Muscle of leg (tissue), 11 donors: ENCODE results near the gene USP13. TPM values are rescaled to one million over a fixed set of nuclear protein-coding genes. Genes with fewer than 3 reads are reported as not detected.
"Not testable (repeated sequence)": the region's sequence is repeated elsewhere in the genome, so short reads cannot be mapped to it uniquely, and the experiment has no call there.

Experiments
- DNase-seq: peaks from one replicate; pipeline ENCODE4 v3.0.0; 2013
- H3K27ac ChIP-seq: one replicate; pipeline ENCODE4 v1.5.1; 2013; ENCODE audit warnings: mild to moderate bottlenecking, low read length, control low read depth
- H3K27me3 ChIP-seq: one replicate; pipeline ENCODE4 v1.6.1; 2013; ENCODE audit warnings: low read length; ENCODE audit not compliant: control insufficient read depth, insufficient read depth
- H3K36me3 ChIP-seq: one replicate; pipeline ENCODE4 v1.6.1; 2013; ENCODE audit warnings: low read length; ENCODE audit not compliant: control insufficient read depth, insufficient read depth
- H3K4me1 ChIP-seq: one replicate; pipeline ENCODE4 v1.6.1; 2013; ENCODE audit warnings: low read length; ENCODE audit not compliant: control insufficient read depth, insufficient read depth
- H3K4me3 ChIP-seq: one replicate; pipeline ENCODE4 v1.5.1; 2013; ENCODE audit warnings: low read length, control low read depth
- H3K9me3 ChIP-seq: replicated peaks from 2 replicates; pipeline ENCODE4 v1.6.1; 2013; ENCODE audit warnings: low read depth, low read length; ENCODE audit not compliant: control insufficient read depth
- WGBS: methylation state at CpG from one replicate; pipeline ENCODE4 v1.1.5; 2013; ENCODE audit warnings: missing lambda C conversion rate; ENCODE audit not compliant: insufficient coverage; 5-methylcytosine and 5-hydroxymethylcytosine counted together
- polyA plus RNA-seq, 8 donors: library from polyadenylated mRNA; unstranded; fragments of 120-200 nt; gene quantifications; one replicate each; pipeline versions ENCODE4 v1.2.1 to v1.2.3, GENCODE V29; 2013; ENCODE audit warnings: inconsistent platforms in 1 of 8, low replicate concordance in 1 of 8; ENCODE audit not compliant: insufficient read length in 8 of 8, insufficient read depth in 1 of 8
- total RNA-seq: library from RNA; stranded (reverse); fragments of 120-200 nt; gene quantifications from one replicate; pipeline ENCODE4 v1.2.4, GENCODE V29; 2013

USP13 gene
- total and polyA plus RNA-seq, 9 donors, result 23.9 to 48.7 (median 37.9) TPM

- DNase-seq, result no peak
- H3K27ac ChIP-seq, result no peak overlapping the region
- H3K36me3 ChIP-seq, result peaks cover 16% of the 10 kb centered on the region
- no peaks in the 10 kb centered on the region for H3K27me3 ChIP-seq
- no peaks in the 10 kb centered on the region for H3K9me3 ChIP-seq
- no peaks in the 10 kb centered on the region for H3K4me1 ChIP-seq
- H3K4me3 ChIP-seq, result no peak overlapping the region
- WGBS, result no CpG with 5 or more reads among the region's 4 CpGs
These were observed 37.2 kb upstream of the USP13 start for GRCh38 chr3:179615458-179616173.

- no peak for DNase-seq
- Histone ChIP-seq H3K36me3 (peaks cover 29% of the 10 kb centered on the region), H3K4me3 (no peak overlapping the region)
These were observed 30.8 kb upstream of the USP13 start for GRCh38 chr3:179622023-179622422.

GRCh38 chr3:179624451-179624850 lies 28.4 kb upstream of the USP13 start:
- no CpG with 5 or more reads among the region's 3 CpGs for WGBS
- Histone ChIP-seq H3K9me3 (no peaks in the 10 kb centered on the region), H3K4me3 (no peak overlapping the region), H3K27ac (no peak overlapping the region), H3K4me1 (no peaks in the 10 kb centered on the region), H3K36me3 (peaks cover 16% of the 10 kb centered on the region), H3K27me3 (no peaks in the 10 kb centered on the region)
- no peak for DNase-seq

More at GRCh38 chr3:179622023-179622422, 30.8 kb upstream of the USP13 start:
- no CpG with 5 or more reads among the region's 2 CpGs for WGBS
- Histone ChIP-seq H3K4me1 (no peaks in the 10 kb centered on the region), H3K9me3 (no peaks in the 10 kb centered on the region), H3K27ac (no peak overlapping the region), H3K27me3 (no peaks in the 10 kb centered on the region)

- H3K27me3 ChIP-seq, result no peaks in the 10 kb centered on the region
- H3K27ac ChIP-seq, result no peak overlapping the region
- DNase-seq, result no peak
- H3K9me3 ChIP-seq, result no peaks in the 10 kb centered on the region
- 83% methylated on average over 1 of the region's 3 CpGs for WGBS
- H3K4me1 ChIP-seq, result no peaks in the 10 kb centered on the region
- H3K36me3 ChIP-seq, result no peaks in the 10 kb centered on the region
- no peak overlapping the region for H3K4me3 ChIP-seq
These were observed 21.9 kb upstream of the USP13 start for GRCh38 chr3:179630753-179631451.

- no peaks in the 10 kb centered on the region for H3K27me3 ChIP-seq
- H3K27ac ChIP-seq, result no peak overlapping the region
- H3K4me1 ChIP-seq, result no peaks in the 10 kb centered on the region
- no peak overlapping the region for H3K4me3 ChIP-seq
- no peaks in the 10 kb centered on the region for H3K36me3 ChIP-seq
- H3K9me3 ChIP-seq, result no peaks in the 10 kb centered on the region
- no CpG with 5 or more reads among the region's 1 CpG for WGBS
- no peak for DNase-seq
These were observed 12.4 kb upstream of the USP13 start for GRCh38 chr3:179640469-179640868.

- Histone ChIP-seq H3K4me3 (no peak overlapping the region), H3K4me1 (no peaks in the 10 kb centered on the region), H3K27ac (no peak overlapping the region), H3K9me3 (no peaks in the 10 kb centered on the region), H3K36me3 (no peaks in the 10 kb centered on the region), H3K27me3 (no peaks in the 10 kb centered on the region)
- WGBS, result 73% methylated on average over 2 of the region's 3 CpGs
- no peak for DNase-seq
These were observed 10.0 kb upstream of the USP13 start for GRCh38 chr3:179642871-179643270.

GRCh38 chr3:179643837-179644236 lies 9.0 kb upstream of the USP13 start:
- no CpG with 5 or more reads among the region's 8 CpGs for WGBS
- not testable (repeated sequence) for H3K9me3 ChIP-seq, H3K27ac ChIP-seq, H3K4me3 ChIP-seq, H3K36me3 ChIP-seq, DNase-seq, H3K27me3 ChIP-seq, H3K4me1 ChIP-seq

- H3K4me1 ChIP-seq, result no peaks in the 10 kb centered on the region
- H3K27ac ChIP-seq, result no peak overlapping the region
- WGBS, result 79% methylated on average over 2 of the region's 3 CpGs
- no peaks in the 10 kb centered on the region for H3K36me3 ChIP-seq
- no peaks in the 10 kb centered on the region for H3K9me3 ChIP-seq
- no peak for DNase-seq
- no peak overlapping the region for H3K4me3 ChIP-seq
- H3K27me3 ChIP-seq, result no peaks in the 10 kb centered on the region
These were observed 6.7 kb upstream of the USP13 start for GRCh38 chr3:179646177-179646576.

GRCh38 chr3:179651687-179652446 lies 973 bp upstream of the USP13 start:
- Histone ChIP-seq H3K27me3 (no peaks in the 10 kb centered on the region), H3K27ac (peak overlapping the region; percentile 90), H3K4me1 (peaks cover 15% of the 10 kb centered on the region), H3K9me3 (no peaks in the 10 kb centered on the region), H3K4me3 (peak overlapping the region; percentile 50), H3K36me3 (no peaks in the 10 kb centered on the region)
- no peak for DNase-seq
- 41% methylated on average over 5 of the region's 11 CpGs for WGBS
